Nephron progenitor cell (in vitro differentiated cells): ENCODE data around the gene SH3TC2.
"Not testable (repeated sequence)": the region's sequence is repeated elsewhere in the genome, so short reads cannot be mapped to it uniquely, and the experiment has no call there.

Experiments used
- DNase-seq: peaks from one replicate; pipeline ENCODE4 v3.0.0; 2021
- H3K27ac Mint-ChIP-seq: 2 replicates; pipeline ENCODE4 v1.8.0; 2021; ENCODE audit warnings: mild to moderate bottlenecking, moderate library complexity, mixed read lengths
- H3K27me3 Mint-ChIP-seq: 2 replicates; pipeline ENCODE4 v1.8.0; 2021; ENCODE audit warnings: mild to moderate bottlenecking, low read depth, mixed read lengths; ENCODE audit not compliant: poor library complexity
- H3K36me3 Mint-ChIP-seq: 2 replicates; pipeline ENCODE4 v1.8.0; 2021; ENCODE audit warnings: low read depth, mixed read lengths
- H3K4me1 Mint-ChIP-seq: 2 replicates; pipeline ENCODE4 v1.8.0; 2021; ENCODE audit warnings: mixed read lengths
- H3K4me3 Mint-ChIP-seq: 2 replicates; pipeline ENCODE4 v1.8.0; 2021; ENCODE audit warnings: mild to moderate bottlenecking, moderate library complexity, mixed read lengths
- H3K9me3 Mint-ChIP-seq: 2 replicates; pipeline ENCODE4 v1.8.0; 2021; ENCODE audit warnings: mild to moderate bottlenecking, moderate library complexity, mixed read lengths
- TF ChIP-seq, protein P1 (sequence below): fragments of 200-600 bp; sonication (generic); IDR thresholded peaks from 2 replicates; pipeline ENCODE4 v1.5.0; 2021; ENCODE audit warnings: antibody characterized with exemption

SH3TC2 gene

DNA sequence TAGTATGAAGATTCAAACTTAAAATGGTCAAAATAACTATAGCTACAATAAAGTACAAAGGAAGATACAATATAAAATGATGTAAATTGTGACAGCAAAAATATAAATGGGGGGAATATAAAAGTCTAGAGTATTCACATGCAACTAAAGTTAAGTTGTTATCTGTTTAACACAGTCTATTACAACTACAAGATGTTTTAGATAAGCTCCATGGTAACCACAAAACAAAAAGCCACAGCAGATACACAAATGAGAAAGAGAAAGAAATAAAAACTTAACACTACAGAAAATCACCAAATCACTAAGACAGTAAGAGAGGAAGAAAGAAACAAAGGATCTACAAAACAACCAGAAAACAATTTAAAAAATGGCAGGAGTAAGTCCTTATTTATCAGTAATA is 17.0 kb upstream of the SH3TC2 start:
- no peak overlapping the region for H3K4me3 Mint-ChIP-seq
- H3K4me1 Mint-ChIP-seq: no peaks in the 10 kb centered on the region
- peaks cover 12% of the 10 kb centered on the region for H3K9me3 Mint-ChIP-seq
- TF ChIP-seq, protein P1, sequence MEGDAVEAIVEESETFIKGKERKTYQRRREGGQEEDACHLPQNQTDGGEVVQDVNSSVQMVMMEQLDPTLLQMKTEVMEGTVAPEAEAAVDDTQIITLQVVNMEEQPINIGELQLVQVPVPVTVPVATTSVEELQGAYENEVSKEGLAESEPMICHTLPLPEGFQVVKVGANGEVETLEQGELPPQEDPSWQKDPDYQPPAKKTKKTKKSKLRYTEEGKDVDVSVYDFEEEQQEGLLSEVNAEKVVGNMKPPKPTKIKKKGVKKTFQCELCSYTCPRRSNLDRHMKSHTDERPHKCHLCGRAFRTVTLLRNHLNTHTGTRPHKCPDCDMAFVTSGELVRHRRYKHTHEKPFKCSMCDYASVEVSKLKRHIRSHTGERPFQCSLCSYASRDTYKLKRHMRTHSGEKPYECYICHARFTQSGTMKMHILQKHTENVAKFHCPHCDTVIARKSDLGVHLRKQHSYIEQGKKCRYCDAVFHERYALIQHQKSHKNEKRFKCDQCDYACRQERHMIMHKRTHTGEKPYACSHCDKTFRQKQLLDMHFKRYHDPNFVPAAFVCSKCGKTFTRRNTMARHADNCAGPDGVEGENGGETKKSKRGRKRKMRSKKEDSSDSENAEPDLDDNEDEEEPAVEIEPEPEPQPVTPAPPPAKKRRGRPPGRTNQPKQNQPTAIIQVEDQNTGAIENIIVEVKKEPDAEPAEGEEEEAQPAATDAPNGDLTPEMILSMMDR: no peak
- no peak for DNase-seq
- H3K27ac Mint-ChIP-seq: no peak overlapping the region
- peaks cover 15% of the 10 kb centered on the region for H3K27me3 Mint-ChIP-seq
- no peaks in the 10 kb centered on the region for H3K36me3 Mint-ChIP-seq

DNA sequence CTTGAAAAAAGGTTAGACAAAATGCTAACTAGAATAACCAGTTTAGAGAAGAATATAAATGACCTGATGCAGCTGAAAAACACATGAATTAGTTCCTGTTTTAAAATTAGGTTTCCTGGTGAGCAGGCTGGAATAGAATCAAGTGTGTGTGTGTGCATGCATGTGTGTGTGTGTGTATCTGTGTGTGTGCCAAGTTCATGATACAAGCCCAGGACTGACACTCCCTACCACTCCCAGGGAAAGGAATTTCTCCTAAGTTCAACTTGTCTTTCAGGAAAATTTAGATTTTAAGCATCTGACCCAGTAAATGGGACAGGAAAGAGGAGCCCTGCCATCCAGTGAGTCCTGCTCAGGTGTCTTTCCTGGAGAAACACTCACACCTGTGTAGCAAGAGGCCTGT is 11.2 kb upstream of the SH3TC2 start:
- not testable (repeated sequence) for H3K4me1 Mint-ChIP-seq, H3K27ac Mint-ChIP-seq, H3K36me3 Mint-ChIP-seq, H3K4me3 Mint-ChIP-seq, H3K27me3 Mint-ChIP-seq, DNase-seq
- H3K9me3 Mint-ChIP-seq: peaks cover 12% of the 10 kb centered on the region

DNA sequence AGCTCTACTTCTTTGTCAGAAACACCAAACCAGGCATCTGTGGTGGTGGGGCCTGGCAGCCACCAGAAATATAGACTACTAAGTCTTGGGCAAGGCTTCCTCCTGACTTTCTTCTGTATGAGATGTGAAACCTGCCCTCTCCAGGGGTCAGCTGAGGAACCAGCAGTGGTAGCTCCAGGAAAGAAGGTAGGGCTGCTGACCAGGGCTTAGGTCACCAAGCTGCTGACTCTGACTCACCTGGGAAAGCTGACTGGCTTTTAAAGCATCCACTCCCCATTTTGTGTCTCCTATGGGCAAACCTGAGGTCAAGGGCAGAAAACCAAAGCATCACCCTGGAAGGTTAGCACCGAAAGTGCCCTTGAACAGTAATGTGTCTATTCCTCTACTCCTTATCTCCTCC is 10.4 kb upstream of the SH3TC2 start:
- Mint-ChIP-seq H3K9me3 (peaks cover 12% of the 10 kb centered on the region), H3K4me3 (no peak overlapping the region), H3K36me3 (no peaks in the 10 kb centered on the region), H3K27me3 (no peaks in the 10 kb centered on the region), H3K27ac (no peak overlapping the region), H3K4me1 (no peaks in the 10 kb centered on the region)
- TF ChIP-seq, protein P1: no peak
- DNase-seq: no peak

DNA sequence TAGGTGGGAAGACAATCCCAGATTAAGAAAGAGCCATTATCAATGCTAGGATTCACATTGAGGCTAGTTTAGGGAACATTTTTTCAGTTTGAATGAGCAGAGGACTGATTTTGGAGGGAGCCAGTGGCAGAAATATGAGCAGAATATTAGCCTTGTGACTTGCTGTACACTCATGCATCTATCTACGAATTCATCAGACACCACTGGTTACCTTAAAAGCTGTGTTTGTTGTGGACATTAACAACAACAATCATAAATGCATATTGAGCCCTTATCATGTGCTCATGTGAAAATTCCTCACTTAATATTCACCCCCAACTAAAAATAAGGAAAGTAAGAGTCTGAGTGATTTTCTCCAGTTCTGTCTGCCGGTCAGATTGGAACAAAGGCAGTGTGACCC is 9.9 kb upstream of the SH3TC2 start:
- peaks cover 11% of the 10 kb centered on the region for H3K9me3 Mint-ChIP-seq
- H3K27me3 Mint-ChIP-seq: no peaks in the 10 kb centered on the region
- DNase-seq: no peak
- TF ChIP-seq, protein P1: no peak
- H3K4me1 Mint-ChIP-seq: no peaks in the 10 kb centered on the region
- H3K27ac Mint-ChIP-seq: no peak overlapping the region
- no peaks in the 10 kb centered on the region for H3K36me3 Mint-ChIP-seq
- no peak overlapping the region for H3K4me3 Mint-ChIP-seq

DNA sequence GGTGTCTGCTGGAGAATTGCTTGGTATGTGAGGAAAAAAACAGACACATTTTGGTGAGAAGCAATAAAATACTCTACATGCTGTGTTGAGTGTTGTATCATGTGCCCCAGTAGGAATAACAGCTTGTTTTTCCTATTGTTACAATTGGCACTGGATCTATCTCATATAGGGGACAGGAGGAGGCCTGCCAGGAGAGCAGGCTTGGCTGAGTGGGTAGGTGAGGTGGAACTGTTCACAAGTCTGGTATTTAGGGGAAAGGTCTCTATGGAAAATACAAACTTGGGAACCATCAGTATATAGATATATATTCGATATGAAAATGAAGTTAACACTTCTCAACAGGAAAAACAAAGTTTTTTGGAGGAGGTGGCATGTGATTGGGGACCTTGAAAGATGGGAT is 9.5 kb upstream of the SH3TC2 start:
- Mint-ChIP-seq H3K36me3 (no peaks in the 10 kb centered on the region), H3K27ac (no peak overlapping the region), H3K9me3 (peaks cover 7% of the 10 kb centered on the region), H3K27me3 (no peaks in the 10 kb centered on the region), H3K4me1 (no peaks in the 10 kb centered on the region), H3K4me3 (no peak overlapping the region)
- DNase-seq: no peak
- TF ChIP-seq, protein P1: no peak

DNA sequence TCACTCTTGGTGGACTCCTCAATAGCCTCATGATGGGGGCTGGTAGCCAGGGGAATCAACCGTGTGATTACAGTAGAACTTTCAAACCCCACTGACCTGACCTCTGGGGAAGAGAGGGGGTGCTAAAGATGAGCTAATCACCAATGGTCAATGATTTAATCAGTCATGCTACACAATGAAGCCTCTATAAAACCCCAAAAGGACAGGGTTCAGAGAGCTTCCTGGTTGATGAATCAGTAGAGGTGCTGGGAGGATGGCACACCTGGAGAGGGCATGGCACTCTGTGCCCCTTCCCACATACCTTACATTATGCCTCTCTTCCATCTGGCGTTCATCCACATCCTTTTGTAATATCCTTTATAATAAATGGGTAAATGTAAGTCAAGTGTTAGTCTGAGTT is 8.9 kb upstream of the SH3TC2 start:
- DNase-seq: no peak
- Mint-ChIP-seq H3K36me3 (no peaks in the 10 kb centered on the region), H3K27ac (no peak overlapping the region), H3K4me1 (no peaks in the 10 kb centered on the region), H3K9me3 (peaks cover 3% of the 10 kb centered on the region), H3K4me3 (no peak overlapping the region), H3K27me3 (no peaks in the 10 kb centered on the region)
- TF ChIP-seq, protein P1: no peak

DNA sequence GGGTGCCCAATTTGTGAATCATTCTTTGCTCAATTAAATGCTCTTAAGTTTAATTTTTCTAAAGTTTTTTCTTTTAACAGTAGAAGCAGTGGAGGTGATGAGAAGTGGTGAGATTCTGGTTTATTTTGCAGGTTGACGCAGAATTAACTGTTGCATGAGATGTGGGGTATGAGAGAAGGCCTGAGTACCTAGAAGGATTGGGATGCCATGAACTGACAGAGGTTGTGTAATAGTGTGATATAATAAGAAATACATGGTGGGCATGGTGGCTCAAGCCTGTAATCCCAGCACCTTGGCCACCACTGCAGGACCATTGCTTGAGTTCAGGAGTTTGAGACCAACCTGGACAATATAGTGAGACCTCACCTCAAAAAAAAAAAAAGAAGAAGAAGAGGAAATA is 8.4 kb upstream of the SH3TC2 start:
- H3K27ac Mint-ChIP-seq: no peak overlapping the region
- H3K4me3 Mint-ChIP-seq: no peak overlapping the region
- H3K36me3 Mint-ChIP-seq: no peaks in the 10 kb centered on the region
- TF ChIP-seq, protein P1: no peak
- H3K9me3 Mint-ChIP-seq: peaks cover under 1% of the 10 kb centered on the region
- H3K27me3 Mint-ChIP-seq: no peaks in the 10 kb centered on the region
- no peaks in the 10 kb centered on the region for H3K4me1 Mint-ChIP-seq
- no peak for DNase-seq
